ENCODE data around the gene CTNNA1.

The CTNNA1 gene

GRCh38 chr5:138978581-138978980 is 225.4 kb downstream of the CTNNA1 start:
- no CpG with 5 or more reads among the region's 1 CpG for WGBS, 2 experiments (ENCODE audit: insufficient coverage in 2 of 2)
- Histone ChIP-seq H3K36me3 (ENCODE audit: control insufficient read depth, insufficient read depth, low read length) (no peaks in the 10 kb centered on the region), H3K9me3 (ENCODE audit: control insufficient read depth, low read length) (no peaks in the 10 kb centered on the region), H3K4me1 (ENCODE audit: control insufficient read depth, insufficient read depth, low read length, poor library complexity, severe bottlenecking) (peaks cover 45% of the 10 kb centered on the region), H3K27ac (ENCODE audit: low read depth, low read length, severe bottlenecking) (no peak overlapping the region), H3K4me3 (ENCODE audit: extremely low read depth, insufficient read depth, low read length, poor library complexity, severe bottlenecking) (no peak overlapping the region)

- H3K36me3 ChIP-seq (ENCODE audit: control insufficient read depth, insufficient read depth, low read length), result no peaks in the 10 kb centered on the region
- H3K4me3 ChIP-seq (ENCODE audit: extremely low read depth, insufficient read depth, low read length, poor library complexity, severe bottlenecking), result no peak overlapping the region
- WGBS, 2 experiments (ENCODE audit: insufficient coverage in 2 of 2), result 92 to 94% methylated on average over 3 to 4 of the region's 5 CpGs
- no peaks in the 10 kb centered on the region for H3K9me3 ChIP-seq (ENCODE audit: control insufficient read depth, low read length)
- peaks cover 40% of the 10 kb centered on the region for H3K4me1 ChIP-seq (ENCODE audit: control insufficient read depth, insufficient read depth, low read length, poor library complexity, severe bottlenecking)
- H3K27ac ChIP-seq (ENCODE audit: low read depth, low read length, severe bottlenecking), result no peak overlapping the region
Measured at GRCh38 chr5:138979684-138980280, 226.6 kb downstream of the CTNNA1 start.

DNA sequence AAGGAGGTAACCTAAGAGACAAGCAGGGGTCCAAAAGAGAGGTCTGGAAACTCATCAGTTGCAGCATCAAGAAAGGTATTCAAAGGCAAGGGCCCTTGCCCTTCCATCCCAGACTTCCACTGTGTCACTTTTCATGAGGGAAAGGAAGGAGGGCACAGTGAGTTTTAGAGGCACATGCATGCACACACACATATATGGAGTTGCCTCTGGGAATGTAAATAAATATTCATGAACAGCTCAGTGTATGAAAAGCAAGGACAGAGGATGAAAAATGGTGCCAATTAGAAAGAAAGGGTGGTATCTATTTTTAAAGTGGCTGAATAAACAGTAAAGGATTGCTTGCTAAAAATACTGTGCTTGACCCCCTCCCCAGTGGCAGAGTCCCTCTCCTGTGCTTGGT is 227.2 kb downstream of the CTNNA1 start:
- no peak overlapping the region for H3K4me3 ChIP-seq (ENCODE audit: extremely low read depth, insufficient read depth, low read length, poor library complexity, severe bottlenecking)
- H3K27ac ChIP-seq (ENCODE audit: low read depth, low read length, severe bottlenecking), result no peak overlapping the region
- peaks cover 40% of the 10 kb centered on the region for H3K4me1 ChIP-seq (ENCODE audit: control insufficient read depth, insufficient read depth, low read length, poor library complexity, severe bottlenecking)
- H3K9me3 ChIP-seq (ENCODE audit: control insufficient read depth, low read length), result no peaks in the 10 kb centered on the region
- H3K36me3 ChIP-seq (ENCODE audit: control insufficient read depth, insufficient read depth, low read length), result no peaks in the 10 kb centered on the region

DNA sequence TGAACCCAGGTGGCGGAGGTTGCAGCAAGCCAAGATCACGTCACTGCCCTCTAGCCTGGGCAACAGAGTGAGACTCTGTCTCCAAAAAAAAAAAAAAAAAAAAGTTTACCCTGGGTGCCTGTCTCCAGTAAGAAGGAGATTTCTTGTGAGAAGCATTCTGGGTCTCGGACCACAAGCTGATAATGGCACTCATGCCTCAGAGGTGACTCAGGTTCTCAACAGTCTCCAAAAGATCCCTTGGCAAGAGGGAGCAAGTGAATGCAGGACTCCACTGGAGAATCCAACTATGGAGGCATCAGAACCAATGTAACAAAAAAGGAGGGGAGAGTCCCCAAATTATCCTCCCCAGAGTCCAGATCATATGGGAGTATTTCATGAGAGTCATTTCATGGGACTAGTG is 227.9 kb downstream of the CTNNA1 start:
- WGBS, 2 experiments (ENCODE audit: insufficient coverage in 2 of 2), result 82 to 84% methylated on average over 3 of the region's 3 CpGs
- Histone ChIP-seq H3K27ac (ENCODE audit: low read depth, low read length, severe bottlenecking) (no peak overlapping the region), H3K36me3 (ENCODE audit: control insufficient read depth, insufficient read depth, low read length) (no peaks in the 10 kb centered on the region)

DNA sequence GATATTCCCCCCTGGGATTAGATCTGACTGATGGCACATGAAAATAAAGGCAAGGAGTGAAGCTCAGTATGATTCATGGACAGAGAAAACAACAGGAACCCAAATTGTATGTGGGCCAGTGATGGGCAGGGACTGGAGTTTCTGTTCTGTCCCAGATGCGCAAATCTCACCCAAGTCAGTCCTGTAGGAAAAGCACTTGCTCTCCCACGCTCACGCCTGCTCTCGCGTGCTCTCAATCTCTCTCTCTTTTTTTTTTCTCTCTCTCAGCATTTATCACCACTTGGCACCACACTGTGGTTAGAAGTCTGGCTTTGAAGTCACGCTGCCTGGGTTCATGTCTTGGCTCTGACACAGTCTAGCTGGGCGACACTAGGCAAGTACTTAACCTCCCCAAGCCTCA is 228.4 kb downstream of the CTNNA1 start:
- no peak overlapping the region for H3K27ac ChIP-seq (ENCODE audit: low read depth, low read length, severe bottlenecking)
- H3K4me1 ChIP-seq (ENCODE audit: control insufficient read depth, insufficient read depth, low read length, poor library complexity, severe bottlenecking), result peaks cover 44% of the 10 kb centered on the region
- no peaks in the 10 kb centered on the region for H3K9me3 ChIP-seq (ENCODE audit: control insufficient read depth, low read length)
- H3K4me3 ChIP-seq (ENCODE audit: extremely low read depth, insufficient read depth, low read length, poor library complexity, severe bottlenecking), result no peak overlapping the region
- 93 to 96% methylated on average over 4 to 6 of the region's 7 CpGs for WGBS, 2 experiments (ENCODE audit: insufficient coverage in 2 of 2)
- no peaks in the 10 kb centered on the region for H3K36me3 ChIP-seq (ENCODE audit: control insufficient read depth, insufficient read depth, low read length)

More for the DNA sequence above, 227.9 kb downstream of the CTNNA1 start:
- Histone ChIP-seq H3K9me3 (ENCODE audit: control insufficient read depth, low read length) (no peaks in the 10 kb centered on the region), H3K4me3 (ENCODE audit: extremely low read depth, insufficient read depth, low read length, poor library complexity, severe bottlenecking) (no peak overlapping the region), H3K4me1 (ENCODE audit: control insufficient read depth, insufficient read depth, low read length, poor library complexity, severe bottlenecking) (peaks cover 44% of the 10 kb centered on the region)

DNA sequence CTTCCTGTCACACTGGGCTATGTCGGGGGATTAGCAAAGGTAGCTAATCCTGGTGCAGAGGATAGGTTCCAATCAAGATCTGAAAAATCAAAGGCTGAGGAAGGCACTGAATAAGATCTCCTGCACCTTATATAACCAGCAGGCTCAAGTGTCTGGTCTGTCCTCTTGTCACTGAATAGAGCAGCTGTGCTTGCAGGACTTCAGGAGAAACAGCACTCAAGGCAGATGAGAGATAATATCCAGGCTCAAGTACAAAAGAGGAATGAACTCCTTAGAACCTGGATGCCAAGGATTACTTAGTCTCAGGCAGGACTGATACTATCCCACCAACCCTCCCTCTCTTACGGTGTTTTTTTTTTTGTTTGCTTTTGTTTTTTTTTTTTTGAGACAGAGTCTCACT is 230.8 kb downstream of the CTNNA1 start:
- Histone ChIP-seq H3K36me3 (ENCODE audit: control insufficient read depth, insufficient read depth, low read length) (no peaks in the 10 kb centered on the region), H3K4me3 (ENCODE audit: extremely low read depth, insufficient read depth, low read length, poor library complexity, severe bottlenecking) (no peak overlapping the region), H3K27ac (ENCODE audit: low read depth, low read length, severe bottlenecking) (no peak overlapping the region), H3K9me3 (ENCODE audit: control insufficient read depth, low read length) (no peaks in the 10 kb centered on the region), H3K4me1 (ENCODE audit: control insufficient read depth, insufficient read depth, low read length, poor library complexity, severe bottlenecking) (peaks cover 34% of the 10 kb centered on the region)
- WGBS, 2 experiments (ENCODE audit: insufficient coverage in 2 of 2), result 100% methylated on average over 1 of the region's 2 CpGs
